ENCODE data around the gene DENR. TPM values are rescaled to one million over a fixed set of nuclear protein-coding genes. Genes with fewer than 3 reads are reported as not detected.
A peak's percentile ranks its signal among the peaks of the same experiment; 100 is the strongest.
"Not testable (repeated sequence)": the region's sequence is repeated elsewhere in the genome, so short reads cannot be mapped to it uniquely, and the experiment has no call there.

Gene DENR
- total RNA-seq, 4 donors from 2014 or later, result 15.7 to 27.7 (median 22.4) TPM

GRCh38 chr12:122743895-122744525 is 8.6 kb upstream of the DENR start:
- no peak overlapping the region for H3K4me3 ChIP-seq
- no peaks in the 10 kb centered on the region for H3K9me3 ChIP-seq
- peak in 1 of 3 donors; percentile 47 for DNase-seq
- H3K27me3 ChIP-seq, result no peaks in the 10 kb centered on the region
- no peaks in the 10 kb centered on the region for H3K4me1 ChIP-seq
- H3K36me3 ChIP-seq, result no peaks in the 10 kb centered on the region
- H3K27ac ChIP-seq, result no peak overlapping the region
- no peak for TF ChIP-seq POLR2A (IDR thresholded peaks at IDR 0.05)
- TF ChIP-seq, protein P1, sequence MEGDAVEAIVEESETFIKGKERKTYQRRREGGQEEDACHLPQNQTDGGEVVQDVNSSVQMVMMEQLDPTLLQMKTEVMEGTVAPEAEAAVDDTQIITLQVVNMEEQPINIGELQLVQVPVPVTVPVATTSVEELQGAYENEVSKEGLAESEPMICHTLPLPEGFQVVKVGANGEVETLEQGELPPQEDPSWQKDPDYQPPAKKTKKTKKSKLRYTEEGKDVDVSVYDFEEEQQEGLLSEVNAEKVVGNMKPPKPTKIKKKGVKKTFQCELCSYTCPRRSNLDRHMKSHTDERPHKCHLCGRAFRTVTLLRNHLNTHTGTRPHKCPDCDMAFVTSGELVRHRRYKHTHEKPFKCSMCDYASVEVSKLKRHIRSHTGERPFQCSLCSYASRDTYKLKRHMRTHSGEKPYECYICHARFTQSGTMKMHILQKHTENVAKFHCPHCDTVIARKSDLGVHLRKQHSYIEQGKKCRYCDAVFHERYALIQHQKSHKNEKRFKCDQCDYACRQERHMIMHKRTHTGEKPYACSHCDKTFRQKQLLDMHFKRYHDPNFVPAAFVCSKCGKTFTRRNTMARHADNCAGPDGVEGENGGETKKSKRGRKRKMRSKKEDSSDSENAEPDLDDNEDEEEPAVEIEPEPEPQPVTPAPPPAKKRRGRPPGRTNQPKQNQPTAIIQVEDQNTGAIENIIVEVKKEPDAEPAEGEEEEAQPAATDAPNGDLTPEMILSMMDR (IDR thresholded peaks at IDR 0.05), result no peak

- no peak overlapping the region for H3K27ac ChIP-seq
- no peak overlapping the region for H3K4me3 ChIP-seq
- H3K36me3 ChIP-seq, result no peaks in the 10 kb centered on the region
- DNase-seq, result peak in 1 of 3 donors; percentile 18
- no peaks in the 10 kb centered on the region for H3K27me3 ChIP-seq
- peaks cover 0 to 7% (median 2%) of the 10 kb centered on the region in 4 donors for H3K4me1 ChIP-seq
- TF ChIP-seq, protein P1 (IDR thresholded peaks at IDR 0.05), result no peak
- TF ChIP-seq POLR2A (IDR thresholded peaks at IDR 0.05), result no peak
- no peaks in the 10 kb centered on the region for H3K9me3 ChIP-seq
Observed at GRCh38 chr12:122747224-122748135, 5.1 kb upstream of the DENR start.

DNA sequence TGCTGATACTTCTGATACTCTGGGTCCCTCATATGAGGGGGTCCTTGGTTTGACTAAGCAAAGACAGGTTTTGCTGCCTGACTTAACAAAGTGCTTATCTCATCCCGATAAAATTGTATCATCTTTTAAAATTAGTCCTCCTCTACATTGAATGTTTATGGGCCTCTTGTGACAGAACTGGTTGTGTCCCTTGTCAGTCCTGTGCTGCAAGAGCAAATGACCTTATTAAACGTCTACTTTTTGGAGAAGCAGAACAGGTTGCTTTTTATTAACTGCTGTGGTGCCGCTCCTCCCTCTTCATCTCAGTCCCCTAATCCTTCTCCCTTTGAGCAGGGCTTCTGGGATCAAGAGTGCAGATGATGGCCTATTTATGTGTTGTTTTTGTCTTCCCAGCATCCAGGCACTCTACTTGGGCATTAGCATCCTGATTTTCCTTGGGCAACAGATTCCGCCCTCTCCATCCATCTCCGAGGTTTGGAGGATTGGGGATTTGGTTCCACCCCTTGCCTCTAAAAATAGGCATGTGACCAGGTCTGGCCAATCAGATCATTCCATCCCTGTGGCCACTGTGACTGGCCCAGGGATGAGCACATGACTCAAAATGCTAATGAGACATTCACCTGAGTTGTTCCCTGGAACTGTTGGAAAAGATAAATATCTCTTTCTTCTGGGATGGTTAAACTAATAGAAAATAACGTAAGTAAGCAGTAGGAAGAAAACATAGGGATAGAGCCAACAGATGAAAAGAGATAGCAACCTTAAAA is 2.9 kb upstream of the DENR start:
- Histone ChIP-seq H3K27ac (no peak overlapping the region), H3K36me3 (peaks cover 0 to 8% (median 0%) of the 10 kb centered on the region in 3 donors), H3K4me3 (no peak overlapping the region), H3K27me3 (no peaks in the 10 kb centered on the region), H3K9me3 (no peaks in the 10 kb centered on the region), H3K4me1 (peaks cover 0 to 17% (median 6%) of the 10 kb centered on the region in 4 donors)
- no peak for TF ChIP-seq POLR2A (IDR thresholded peaks at IDR 0.05)
- TF ChIP-seq, protein P1 (IDR thresholded peaks at IDR 0.05), result no peak
- DNase-seq, result peak in 1 of 3 donors; percentile 23

- H3K4me1 ChIP-seq, result peaks cover 0 to 17% (median 6%) of the 10 kb centered on the region in 4 donors
- H3K27ac ChIP-seq, result not testable (repeated sequence)
Observed at GRCh38 chr12:122750781-122751515, 1.7 kb upstream of the DENR start.

GRCh38 chr12:122753319-122753650 is 661 bp downstream of the DENR start:
- Histone ChIP-seq H3K27ac (peak overlapping the region; percentile 74 to 90 (median 85)), H3K36me3 (peaks cover 0 to 43% (median 0%) of the 10 kb centered on the region in 3 donors), H3K27me3 (no peaks in the 10 kb centered on the region), H3K4me1 (peaks cover 0 to 17% (median 6%) of the 10 kb centered on the region in 4 donors), H3K4me3 (peak overlapping the region; percentile 62 to 97 (median 86)), H3K9me3 (no peaks in the 10 kb centered on the region)
- DNase-seq, result peak in 1 of 3 donors; percentile 38
- TF ChIP-seq POLR2A (IDR thresholded peaks at IDR 0.05), result no peak
- TF ChIP-seq, protein P1 (IDR thresholded peaks at IDR 0.05), result no peak

More at GRCh38 chr12:122750781-122751515, 1.7 kb upstream of the DENR start:
- H3K27me3 ChIP-seq, H3K9me3 ChIP-seq, H3K4me3 ChIP-seq: not testable (repeated sequence)
- H3K36me3 ChIP-seq, result peaks cover 0 to 20% (median 0%) of the 10 kb centered on the region in 3 donors
- DNase-seq, result peak in 1 of 3 donors; percentile 42

Measured in Peyer's patch (tissue), 4 donors.